Activated CD4-positive, alpha-beta T cell treated with anti-CD3 and anti-CD28 coated beads, Interleukin-2, Interleukin-4, amounts not matched to agents 100 ng/mL and 50 ng/mL, durations not matched to agents 16 hours and 8 hours (primary cell): ENCODE data around the gene YJEFN3.

Source experiments
- DNase-seq: peaks from one replicate; pipeline ENCODE4 v3.0.0-alpha.2; 2020; ENCODE audit warnings: low spot score

Gene YJEFN3

GRCh38 chr19:19554074-19555023 is 25.6 kb downstream of the YJEFN3 start:
- DNase-seq: peak; percentile 63

- no peak for DNase-seq
These were observed 29.3 kb downstream of the YJEFN3 start for GRCh38 chr19:19558055-19558454.

DNA sequence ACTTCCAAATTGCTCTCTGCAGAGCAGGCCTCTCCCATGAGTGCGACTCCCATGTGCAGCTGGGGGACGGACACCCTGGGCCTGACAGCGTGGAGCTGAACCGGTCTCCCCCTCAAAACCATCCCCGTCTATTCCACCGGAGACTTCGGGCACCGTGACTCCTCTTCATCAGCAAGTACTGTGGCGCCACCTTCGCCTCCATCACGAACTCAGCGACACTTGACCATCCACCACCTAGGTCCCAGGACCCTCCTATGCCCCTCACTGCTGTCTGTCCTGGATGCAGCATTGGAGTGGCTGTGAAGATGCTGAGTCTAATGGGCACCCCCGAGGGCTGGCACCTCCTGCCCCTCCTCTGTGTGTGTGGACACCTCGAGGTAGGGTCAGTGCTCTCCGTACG is 29.9 kb downstream of the YJEFN3 start:
- no peak for DNase-seq

GRCh38 chr19:19559931-19560330 is 31.2 kb downstream of the YJEFN3 start:
- no peak for DNase-seq

DNA sequence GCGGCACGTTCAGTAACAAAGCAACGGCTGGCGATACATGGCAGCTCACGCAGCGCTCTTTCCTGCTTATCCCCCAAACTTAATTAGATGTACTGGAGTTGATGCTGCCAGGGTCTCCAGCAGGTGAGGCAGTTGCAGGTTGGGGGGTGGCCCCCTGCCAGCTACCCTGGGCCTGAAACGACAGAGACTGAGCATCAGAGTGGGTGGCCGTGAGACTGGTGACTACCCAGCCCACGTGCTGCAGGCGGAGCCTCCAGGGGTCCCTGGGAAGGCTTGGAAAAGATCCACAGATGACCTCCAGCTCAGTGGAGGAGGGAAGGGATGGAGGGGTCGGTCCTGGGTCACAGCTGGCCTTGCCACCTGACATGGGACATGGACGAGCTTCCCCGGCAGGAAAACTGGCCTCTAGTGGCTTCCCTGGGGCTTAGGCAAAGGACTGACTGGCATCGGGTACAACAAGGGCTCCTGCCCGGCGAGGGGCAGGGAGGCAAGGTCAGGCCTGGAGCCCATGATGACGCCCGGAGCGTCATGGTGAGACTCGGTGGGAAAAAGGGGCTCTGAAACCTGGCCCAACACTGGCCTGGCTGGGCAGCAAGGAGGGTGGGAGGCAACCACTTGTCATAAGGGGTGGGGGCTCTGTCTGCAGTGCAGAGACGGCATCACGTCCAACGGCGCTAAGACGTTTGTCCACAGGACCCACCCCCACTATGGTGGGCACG is 33.4 kb downstream of the YJEFN3 start:
- no peak for DNase-seq

DNA sequence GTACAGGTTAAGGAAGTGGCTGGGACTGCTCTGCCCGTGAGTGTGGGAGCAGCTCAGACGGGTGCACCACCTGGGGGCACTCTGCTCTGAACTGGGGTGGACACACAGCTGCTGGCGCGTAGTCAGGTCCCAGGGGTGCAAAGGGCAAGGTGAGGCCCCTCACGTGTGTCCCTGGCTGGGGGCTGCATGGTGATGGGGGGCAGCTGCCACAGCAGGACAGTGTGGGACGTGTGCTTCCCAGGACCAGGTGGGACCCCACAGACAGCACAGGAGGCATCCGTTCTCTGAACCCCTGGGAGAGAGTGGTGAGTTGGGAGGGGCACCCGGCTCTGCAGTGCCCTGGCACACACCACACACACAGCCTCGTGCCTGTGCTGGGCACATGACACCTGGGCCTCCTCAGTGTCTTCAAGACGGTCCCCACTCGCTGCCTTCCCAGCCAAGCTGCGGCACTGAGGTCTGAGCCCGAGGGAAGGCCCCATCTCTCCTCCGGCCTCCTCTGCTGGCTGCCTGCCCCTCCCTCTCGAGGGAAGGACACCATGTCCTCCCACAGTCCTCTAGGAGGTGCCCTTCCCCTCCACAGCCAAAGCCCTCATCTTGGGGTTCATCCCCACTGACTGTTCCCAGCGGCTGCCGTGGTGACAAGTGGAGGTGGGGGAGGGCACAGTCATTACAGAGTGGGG is 34.1 kb downstream of the YJEFN3 start:
- no peak for DNase-seq

DNA sequence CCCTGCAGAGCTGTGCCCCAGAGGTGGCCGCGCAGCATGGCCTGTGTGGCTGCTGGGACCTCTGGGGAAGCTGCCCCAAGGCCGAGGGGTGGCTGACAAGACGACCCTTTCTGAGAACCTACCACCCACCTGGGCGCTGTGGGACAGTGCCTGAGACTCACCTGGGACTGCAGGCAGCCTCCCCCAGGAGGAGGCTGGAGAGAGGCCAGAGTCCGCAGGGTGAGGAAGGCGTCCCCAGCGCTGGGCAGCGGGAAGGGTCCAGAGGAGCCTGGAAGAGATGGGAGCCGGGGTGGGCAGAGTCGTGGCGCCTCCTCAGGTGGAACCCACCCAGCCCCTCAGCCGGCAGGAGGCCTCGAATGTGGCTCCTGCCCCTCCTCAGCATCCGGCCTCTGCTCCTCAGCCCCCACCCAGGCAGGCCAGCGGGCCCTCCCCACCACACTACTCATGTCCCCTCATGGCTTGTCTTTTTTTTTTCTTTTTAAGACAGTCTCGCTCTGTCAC is 34.7 kb downstream of the YJEFN3 start:
- DNase-seq: no peak

DNA sequence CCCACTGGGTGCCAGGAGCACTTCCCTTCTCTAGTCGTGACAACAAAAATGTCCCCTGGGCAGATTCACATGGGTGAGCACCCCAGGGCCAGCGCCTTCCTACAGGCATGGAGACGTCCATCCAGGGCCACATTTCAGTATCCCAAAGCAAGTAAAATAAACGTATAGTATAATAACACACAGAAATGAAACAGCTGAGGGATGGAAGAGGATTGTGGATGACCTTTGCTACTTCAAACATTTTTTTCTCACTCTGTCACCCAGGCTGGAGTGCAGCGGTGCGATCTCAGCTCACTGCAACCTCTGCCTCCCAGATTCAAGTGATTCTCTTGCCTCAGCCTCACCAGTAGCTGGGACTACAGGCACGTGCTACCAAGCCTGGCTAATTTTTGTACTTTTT is 37.6 kb downstream of the YJEFN3 start:
- no peak for DNase-seq

GRCh38 chr19:19567391-19567790 is 38.7 kb downstream of the YJEFN3 start:
- no peak for DNase-seq

- DNase-seq: no peak
These were observed 40.4 kb downstream of the YJEFN3 start for GRCh38 chr19:19568802-19569756.

DNA sequence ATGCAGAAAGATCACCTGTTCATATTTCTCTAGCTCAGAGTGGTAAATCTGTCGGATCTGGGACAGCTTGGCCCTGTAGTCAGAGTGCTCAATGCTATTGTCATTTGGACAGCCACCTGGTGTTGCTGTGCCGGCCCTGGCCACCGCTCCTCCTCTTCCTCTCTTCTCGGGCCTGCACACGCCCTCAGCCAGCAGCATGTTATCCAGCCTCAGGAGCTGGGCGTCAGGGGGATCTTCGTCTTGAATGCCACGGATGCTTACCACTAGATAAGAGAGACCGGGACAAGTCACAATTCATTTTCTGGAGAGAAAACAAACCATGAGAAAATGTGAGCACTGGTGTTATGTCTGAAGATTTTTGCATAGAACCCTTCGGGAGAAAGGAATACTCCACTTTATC is 41.9 kb downstream of the YJEFN3 start:
- DNase-seq: no peak

GRCh38 chr19:19571071-19571786 is 42.5 kb downstream of the YJEFN3 start:
- no peak for DNase-seq

- no peak for DNase-seq
These were observed 46.7 kb downstream of the YJEFN3 start for GRCh38 chr19:19575411-19575810.

- no peak for DNase-seq
These were observed 49.5 kb downstream of the YJEFN3 start for GRCh38 chr19:19578252-19578651.

GRCh38 chr19:19579533-19580361 is 51.0 kb downstream of the YJEFN3 start:
- no peak for DNase-seq

GRCh38 chr19:19580418-19580817 is 51.7 kb downstream of the YJEFN3 start:
- DNase-seq: no peak

- no peak for DNase-seq
These were observed 52.7 kb downstream of the YJEFN3 start for GRCh38 chr19:19581391-19581790.

DNA sequence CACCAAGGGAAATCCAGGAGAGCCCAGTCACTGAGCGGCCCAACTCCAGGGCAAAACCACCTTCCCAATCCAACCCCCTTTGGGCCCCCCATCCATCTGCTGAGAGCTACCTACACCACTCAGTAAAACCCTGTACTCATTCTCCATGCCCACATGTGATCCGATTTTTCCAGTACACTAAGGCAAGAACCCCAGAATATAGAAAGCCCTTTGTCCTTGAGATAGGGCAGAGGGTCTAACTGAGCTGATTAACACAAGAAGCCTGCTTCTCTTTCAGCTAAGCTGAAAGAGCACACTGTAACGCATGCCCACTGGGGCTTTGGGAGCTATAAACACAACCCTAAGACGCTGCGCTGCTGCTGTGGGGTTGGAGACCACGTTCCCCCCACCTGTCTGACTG is 53.8 kb downstream of the YJEFN3 start:
- DNase-seq: no peak

- no peak for DNase-seq
These were observed 55.6 kb downstream of the YJEFN3 start for GRCh38 chr19:19584356-19584755.
